GM21390 (cell line): ENCODE measurements around the gene EGFLAM.
A peak's percentile ranks its signal among the peaks of the same experiment; 100 is the strongest.
"Not testable (repeated sequence)": the region's sequence is repeated elsewhere in the genome, so short reads cannot be mapped to it uniquely, and the experiment has no call there.

Experiments used
- ATAC-seq: cut with Tn5 transposase; IDR thresholded peaks from one replicate; pipeline ENCODE4 v1.9.1; 2021; ENCODE audit not compliant: unreplicated experiment

Gene EGFLAM

GRCh38 chr5:38413696-38414095, 155.3 kb downstream of the EGFLAM start:
- no peak for ATAC-seq

- no peak for ATAC-seq
These were observed 156.0 kb downstream of the EGFLAM start for GRCh38 chr5:38414348-38414747.

GRCh38 chr5:38415772-38416171, 157.4 kb downstream of the EGFLAM start:
- not testable (repeated sequence) for ATAC-seq

- ATAC-seq, result no peak
These were observed 159.3 kb downstream of the EGFLAM start for GRCh38 chr5:38417658-38418017.

GRCh38 chr5:38420246-38420645, 161.9 kb downstream of the EGFLAM start:
- no peak for ATAC-seq

GRCh38 chr5:38420691-38421390, 162.5 kb downstream of the EGFLAM start:
- ATAC-seq, result no peak

- ATAC-seq, result no peak
These were observed 164.3 kb downstream of the EGFLAM start for GRCh38 chr5:38422622-38423021.

GRCh38 chr5:38423276-38424147, 165.2 kb downstream of the EGFLAM start:
- ATAC-seq, result no peak

- ATAC-seq, result no peak
These were observed 166.0 kb downstream of the EGFLAM start for GRCh38 chr5:38424148-38425060.

- ATAC-seq, result no peak
These were observed 168.1 kb downstream of the EGFLAM start for GRCh38 chr5:38426490-38426889.

GRCh38 chr5:38426986-38427950, 168.9 kb downstream of the EGFLAM start:
- no peak for ATAC-seq

GRCh38 chr5:38431242-38431853, 173.0 kb downstream of the EGFLAM start:
- no peak for ATAC-seq

- ATAC-seq, result no peak
These were observed 175.0 kb downstream of the EGFLAM start for GRCh38 chr5:38433160-38433861.

GRCh38 chr5:38434966-38435705, 176.8 kb downstream of the EGFLAM start:
- ATAC-seq, result no peak

GRCh38 chr5:38438757-38439156, 180.4 kb downstream of the EGFLAM start:
- ATAC-seq, result no peak

GRCh38 chr5:38441453-38442246, 183.3 kb downstream of the EGFLAM start:
- peak; percentile 99 for ATAC-seq

GRCh38 chr5:38442247-38442573, 183.9 kb downstream of the EGFLAM start:
- no peak for ATAC-seq

GRCh38 chr5:38443390-38443789, 185.0 kb downstream of the EGFLAM start:
- no peak for ATAC-seq
